Activated naive CD4-positive, alpha-beta T cell treated with anti-CD3 and anti-CD28 coated beads, Interleukin-2, amount 50 U/mL, for 72 hours (primary cell): ENCODE data around the gene MYO1G. TPM values are rescaled to one million over a fixed set of nuclear protein-coding genes. Genes with fewer than 3 reads are reported as not detected.

Experiments
- ATAC-seq, 2 donors: fragments of 150-1000 bp; cut with Tn5 transposase; 2 replicates each; pipeline ENCODE4 v1.10.0; 2021; ENCODE audit warnings: mild to moderate bottlenecking in 2 of 2, moderate library complexity in 2 of 2
- DNase-seq, 2 donors: peaks; one replicate each; pipeline ENCODE4 v3.0.0; 2021 to 2022; ENCODE audit warnings: low spot score in 2 of 2
- H3K27ac Mint-ChIP-seq, 2 donors: one replicate each; pipeline ENCODE4 v1.8.0; 2022; ENCODE audit warnings: mild to moderate bottlenecking in 2 of 2, mixed read lengths in 2 of 2
- H3K36me3 Mint-ChIP-seq, 2 donors: one replicate each; pipeline ENCODE4 v1.8.0; 2022; ENCODE audit warnings: mixed read lengths in 2 of 2
- H3K9me3 Mint-ChIP-seq, 2 donors: one replicate each; pipeline ENCODE4 v1.8.0; 2022; ENCODE audit warnings: mixed read lengths in 2 of 2
- total RNA-seq, 2 donors: library from RNA; stranded (reverse); gene quantifications; one replicate each; pipeline ENCODE4 v1.2.3, GENCODE V29; 2022

Gene MYO1G
- total RNA-seq, 2 donors from 2014 or later, result 361 to 532 TPM

- H3K9me3 Mint-ChIP-seq, result no peaks in the 10 kb centered on the region
- ATAC-seq (peak; percentile 94 to 99), DNase-seq (peak; percentile 96 to 97)
- H3K36me3 Mint-ChIP-seq, result peaks cover 49 to 53% of the 10 kb centered on the region in 2 donors
- peak overlapping the region; percentile 96 to 99 for H3K27ac Mint-ChIP-seq
These were observed 7.6 kb upstream of the MYO1G start for GRCh38 chr7:44986218-44987053.

GRCh38 chr7:44985900-44986217, 7.0 kb upstream of the MYO1G start:
- H3K36me3 Mint-ChIP-seq, result peaks cover 49 to 53% of the 10 kb centered on the region in 2 donors
- DNase-seq, result no peak
- ATAC-seq, result no peak
- no peaks in the 10 kb centered on the region for H3K9me3 Mint-ChIP-seq
- H3K27ac Mint-ChIP-seq, result peak overlapping the region; percentile 96 to 99

GRCh38 chr7:44985033-44985695, 6.3 kb upstream of the MYO1G start:
- peak overlapping the region; percentile 96 to 99 for H3K27ac Mint-ChIP-seq
- ATAC-seq, result no peak
- H3K36me3 Mint-ChIP-seq, result peaks cover 49 to 53% of the 10 kb centered on the region in 2 donors
- no peaks in the 10 kb centered on the region for H3K9me3 Mint-ChIP-seq
- no peak for DNase-seq

DNA sequence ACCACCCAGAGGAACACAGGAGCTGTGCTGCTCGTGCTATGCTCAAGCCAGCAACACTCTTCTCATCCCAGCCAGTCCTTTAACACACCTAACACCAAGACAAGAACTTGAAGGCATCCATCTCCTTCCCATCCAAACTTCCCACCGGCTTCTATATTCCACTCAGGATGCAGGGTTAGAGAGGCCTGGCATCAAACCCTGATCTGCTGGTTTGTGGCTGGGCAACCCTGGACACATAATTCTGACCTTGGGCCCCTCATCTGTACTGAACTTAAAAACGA, 5.6 kb upstream of the MYO1G start:
- H3K9me3 Mint-ChIP-seq, result no peaks in the 10 kb centered on the region
- H3K36me3 Mint-ChIP-seq, result peaks cover 49 to 53% of the 10 kb centered on the region in 2 donors
- ATAC-seq, result no peak
- no peak for DNase-seq
- peak overlapping the region; percentile 96 to 99 for H3K27ac Mint-ChIP-seq

DNA sequence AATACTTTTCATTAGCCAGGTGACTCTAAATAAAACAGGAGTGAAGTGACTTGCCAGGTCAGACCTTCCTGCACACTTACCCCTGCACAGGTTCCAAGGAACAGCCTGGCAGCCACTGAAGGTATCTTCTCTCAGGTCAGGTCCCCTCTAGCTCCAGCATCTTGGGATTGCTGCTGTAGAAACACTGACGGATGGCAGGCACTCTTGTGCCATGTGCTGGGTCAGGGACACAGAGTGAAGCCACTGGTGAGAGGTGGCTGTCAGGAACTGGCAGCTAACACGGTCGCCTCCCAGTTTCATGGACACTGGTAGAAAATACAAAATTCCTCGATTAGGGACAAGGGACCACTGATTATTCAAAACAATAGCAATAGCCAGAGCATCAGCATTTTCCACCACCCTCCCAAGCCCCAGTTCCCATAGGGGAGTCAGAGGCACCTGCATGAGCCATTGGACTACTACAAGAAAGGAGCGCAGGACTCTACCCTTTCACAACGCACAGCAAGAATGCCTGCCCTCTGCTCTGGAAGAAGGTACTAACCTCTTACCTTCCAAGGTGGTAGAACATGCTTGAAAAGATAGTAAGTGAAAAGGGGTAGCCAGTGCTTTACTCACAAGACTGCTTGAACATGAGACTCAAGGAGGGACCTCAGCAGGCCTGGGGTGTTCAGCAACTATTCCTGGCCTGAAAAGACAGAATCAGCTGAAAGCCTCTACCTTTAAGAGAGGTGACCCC, 5.1 kb upstream of the MYO1G start:
- peak overlapping the region; percentile 96 to 99 for H3K27ac Mint-ChIP-seq
- H3K9me3 Mint-ChIP-seq, result no peaks in the 10 kb centered on the region
- ATAC-seq, result no peak
- H3K36me3 Mint-ChIP-seq, result peaks cover 50 to 57% of the 10 kb centered on the region in 2 donors
- DNase-seq, result no peak

DNA sequence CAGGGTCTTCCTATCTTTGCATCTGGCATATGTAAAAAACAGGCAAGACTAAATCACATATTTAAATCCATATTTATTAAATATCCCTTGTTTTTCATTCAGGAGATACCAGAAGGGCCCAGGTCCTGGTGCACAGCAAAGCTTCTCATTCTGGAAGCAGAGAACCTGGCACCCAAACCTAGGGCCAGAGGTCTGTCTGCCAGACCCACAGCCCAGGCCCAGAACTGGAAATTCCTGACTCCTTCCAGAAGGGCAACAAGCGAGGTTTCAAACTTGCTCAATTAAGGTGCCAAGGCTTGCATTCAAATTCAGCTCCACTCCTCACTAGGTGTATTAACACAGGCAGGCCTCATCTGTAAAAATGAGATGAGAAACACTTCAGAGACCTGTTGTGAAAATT, 4.2 kb upstream of the MYO1G start:
- Mint-ChIP-seq H3K9me3 (no peaks in the 10 kb centered on the region), H3K27ac (peak overlapping the region; percentile 96 to 99), H3K36me3 (peaks cover 59 to 66% of the 10 kb centered on the region in 2 donors)
- ATAC-seq, result no peak
- DNase-seq, result no peak

- no peaks in the 10 kb centered on the region for H3K9me3 Mint-ChIP-seq
- H3K36me3 Mint-ChIP-seq, result peaks cover 64 to 71% of the 10 kb centered on the region in 2 donors
- ATAC-seq (no peak), DNase-seq (no peak)
- peak overlapping the region; percentile 96 to 99 for H3K27ac Mint-ChIP-seq
These were observed 3.7 kb upstream of the MYO1G start for GRCh38 chr7:44982535-44982923.

DNA sequence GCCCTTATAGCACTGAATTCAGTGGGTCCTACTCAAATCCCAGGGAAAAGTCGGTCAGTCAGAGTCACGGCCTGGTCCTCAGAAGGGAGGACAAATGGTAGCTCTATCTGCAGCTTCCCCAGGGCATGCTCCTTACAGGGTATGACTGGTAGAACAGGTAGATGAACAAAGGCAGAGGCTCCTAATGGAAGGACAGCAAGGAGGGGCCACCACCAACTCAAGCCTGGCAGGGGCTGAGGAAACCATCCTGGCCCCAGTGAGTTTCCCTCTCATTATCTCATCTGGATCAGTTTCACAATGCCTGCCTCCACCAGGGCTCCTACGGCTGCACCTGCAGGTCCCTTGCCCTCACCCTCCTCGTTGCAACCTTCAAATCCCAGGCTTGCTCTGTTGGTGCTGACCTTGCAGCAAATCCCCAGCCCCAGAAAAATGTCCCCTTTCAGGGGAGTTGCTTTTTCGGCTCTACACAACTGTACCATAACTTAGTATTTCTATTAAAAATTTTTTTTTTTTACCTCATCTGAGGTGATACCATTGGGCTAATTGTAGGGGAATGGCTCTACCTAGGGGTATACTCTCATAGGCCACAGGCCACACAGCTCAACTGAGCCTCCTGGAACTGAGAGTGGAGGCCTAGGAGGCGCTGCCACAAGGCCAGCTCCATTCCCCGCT, 2.4 kb upstream of the MYO1G start:
- H3K27ac Mint-ChIP-seq, result peak overlapping the region; percentile 96 to 99
- DNase-seq, result peak in 1 of 2 donors; percentile 44

GRCh38 chr7:44980393-44981034, 1.7 kb upstream of the MYO1G start:
- peak; percentile 44 to 61 for ATAC-seq
- H3K36me3 Mint-ChIP-seq, result peaks cover 68 to 71% of the 10 kb centered on the region in 2 donors
- peak; percentile 71 to 86 for DNase-seq
- H3K27ac Mint-ChIP-seq, result peak overlapping the region; percentile 96 to 99
- no peaks in the 10 kb centered on the region for H3K9me3 Mint-ChIP-seq

More for the DNA sequence above, 2.4 kb upstream of the MYO1G start:
- H3K36me3 Mint-ChIP-seq, result peaks cover 68 to 75% of the 10 kb centered on the region in 2 donors
- H3K9me3 Mint-ChIP-seq, result no peaks in the 10 kb centered on the region
- ATAC-seq, result peak; percentile 0 to 7

DNA sequence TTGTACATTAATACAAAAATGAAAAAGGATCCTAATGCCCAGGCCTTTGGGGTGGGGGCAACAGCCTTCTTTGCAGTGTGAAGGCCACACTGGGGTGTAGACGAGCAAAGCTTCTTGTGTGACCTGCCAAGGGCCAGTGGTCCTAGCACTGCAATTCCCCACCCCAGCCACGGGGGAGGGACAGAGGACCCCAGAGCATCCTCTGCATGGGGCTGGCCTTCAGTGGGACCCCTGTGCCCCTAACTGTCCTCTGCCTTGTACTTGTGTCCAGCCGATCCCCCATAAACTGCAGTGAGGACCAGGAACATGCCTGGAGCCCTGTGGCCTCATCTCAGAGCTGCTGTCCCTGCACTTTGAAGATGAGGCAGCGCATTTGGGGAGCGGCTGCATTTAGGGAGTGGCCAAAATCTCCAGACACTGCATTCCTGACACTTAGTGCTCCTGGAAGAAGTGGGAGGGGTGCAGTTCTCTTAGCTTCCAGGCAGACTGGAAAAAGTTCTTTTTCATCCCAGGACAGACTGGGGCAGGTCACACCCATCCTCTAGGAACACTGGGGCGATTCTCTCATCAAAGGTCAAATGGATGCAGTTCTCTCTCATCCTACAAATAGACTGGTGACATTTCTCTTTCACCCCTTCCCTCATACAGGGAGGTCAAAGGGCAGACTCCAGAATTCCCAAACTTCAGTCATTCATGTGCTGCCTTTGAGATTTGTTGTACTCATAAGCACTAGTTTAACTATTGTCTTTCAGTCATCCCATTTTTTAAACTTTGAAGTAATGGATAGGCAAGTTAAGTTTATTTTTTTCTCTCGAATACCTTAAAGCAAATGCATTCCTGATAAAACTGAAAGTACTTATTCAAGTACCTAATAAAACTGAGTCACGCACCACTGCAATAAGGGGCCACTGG, 922 bp upstream of the MYO1G start:
- peak overlapping the region; percentile 96 to 99 for H3K27ac Mint-ChIP-seq
- peaks cover 63 to 66% of the 10 kb centered on the region in 2 donors for H3K36me3 Mint-ChIP-seq
- no peaks in the 10 kb centered on the region for H3K9me3 Mint-ChIP-seq
- ATAC-seq (peak in 1 of 2 donors; percentile 4), DNase-seq (peak in 1 of 2 donors; percentile 62)

- H3K27ac Mint-ChIP-seq, result peak overlapping the region; percentile 96 to 99
- ATAC-seq (no peak), DNase-seq (peak in 1 of 2 donors; percentile 68)
- peaks cover 45 to 66% of the 10 kb centered on the region in 2 donors for H3K36me3 Mint-ChIP-seq
- no peaks in the 10 kb centered on the region for H3K9me3 Mint-ChIP-seq
These were observed 868 bp downstream of the MYO1G start for GRCh38 chr7:44977959-44978335.

DNA sequence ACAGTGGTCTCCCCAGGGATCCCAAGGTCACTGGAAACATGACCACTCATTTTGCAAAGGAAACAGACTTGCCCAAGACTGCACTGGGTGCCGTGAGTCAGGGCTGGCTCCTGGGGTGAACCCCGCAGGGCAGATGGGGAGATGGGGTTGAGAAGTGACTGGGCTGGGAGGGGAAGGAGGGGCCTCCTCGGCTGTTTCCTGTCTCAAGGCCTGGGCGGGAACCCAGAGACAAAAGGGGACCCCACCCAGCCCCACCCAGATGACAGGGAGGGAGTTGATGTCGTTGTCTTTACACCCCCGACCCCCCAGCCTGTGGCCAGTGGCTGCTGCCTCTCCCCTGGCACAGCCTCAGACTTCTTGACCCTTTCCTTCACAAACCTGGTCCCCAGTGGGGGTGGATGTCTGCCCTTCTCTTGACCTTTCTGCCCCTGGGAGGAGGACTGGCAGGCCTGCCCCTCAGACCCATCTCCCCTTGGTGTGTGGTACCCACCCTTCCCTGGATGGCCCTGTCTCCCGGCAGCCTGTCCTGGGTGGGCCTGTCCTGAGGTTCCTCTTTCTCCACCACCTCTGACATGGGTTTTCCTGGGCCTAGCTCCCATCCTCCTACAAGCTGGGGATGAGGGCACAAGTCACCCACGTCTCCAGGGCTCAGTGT, 1.4 kb downstream of the MYO1G start:
- Mint-ChIP-seq H3K36me3 (peaks cover 45 to 66% of the 10 kb centered on the region in 2 donors), H3K9me3 (no peaks in the 10 kb centered on the region), H3K27ac (peak overlapping the region; percentile 96 to 99)
- peak; percentile 57 to 58 for ATAC-seq
- DNase-seq, result peak; percentile 78 to 87

DNA sequence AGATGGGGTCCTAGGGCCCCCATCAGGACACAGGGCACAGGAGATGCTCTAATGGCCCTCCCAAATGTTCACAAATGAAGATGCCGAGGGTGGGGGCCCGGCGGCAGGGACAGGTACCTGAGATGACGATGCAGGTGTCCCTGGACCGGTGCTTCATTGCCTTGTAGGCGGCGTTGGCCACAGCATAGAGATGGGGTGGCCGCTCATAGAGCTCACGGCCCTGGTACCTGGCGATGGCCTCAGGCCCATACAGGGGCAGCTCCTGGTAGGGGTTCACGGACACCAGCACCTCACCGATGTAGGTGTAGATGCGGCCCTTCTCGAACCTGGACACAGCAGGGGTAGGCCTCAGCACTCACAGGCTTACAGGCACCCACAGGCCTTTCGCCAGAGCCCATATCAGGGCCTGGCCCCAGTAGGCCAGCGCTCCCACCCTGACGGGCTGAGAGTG, 2.0 kb downstream of the MYO1G start:
- peaks cover 45 to 70% of the 10 kb centered on the region in 2 donors for H3K36me3 Mint-ChIP-seq
- ATAC-seq (no peak), DNase-seq (peak in 1 of 2 donors; percentile 57)
- H3K9me3 Mint-ChIP-seq, result no peaks in the 10 kb centered on the region
- H3K27ac Mint-ChIP-seq, result peak overlapping the region; percentile 87 to 96

GRCh38 chr7:44976040-44976745, 2.6 kb downstream of the MYO1G start:
- H3K27ac Mint-ChIP-seq, result peak overlapping the region; percentile 87 to 96
- no peaks in the 10 kb centered on the region for H3K9me3 Mint-ChIP-seq
- ATAC-seq, result no peak
- H3K36me3 Mint-ChIP-seq, result peaks cover 46 to 74% of the 10 kb centered on the region in 2 donors
- peak in 1 of 2 donors; percentile 57 for DNase-seq
